GM18951 (cell line): ENCODE results near the gene GIMAP1.

ENCODE experiments used
- POLR2A ChIP-seq: IDR thresholded peaks from 4 replicates; pipeline ENCODE4 v1.6.1; 2011; ENCODE audit warnings: mild to moderate bottlenecking; ENCODE audit not compliant: insufficient read length, insufficient read depth; ENCODE audit errors: extremely low read depth
- in situ Hi-C: fragments of 300-500 bp; cut with MboI; formaldehyde crosslinking; loops from one replicate; pipeline ENCODE4 v1.12.0; 2022; ENCODE audit warnings: low sequenced_read_pairs, mixed read lengths, inconsistent platforms; ENCODE audit not compliant: unreplicated experiment

The GIMAP1 gene

DNA sequence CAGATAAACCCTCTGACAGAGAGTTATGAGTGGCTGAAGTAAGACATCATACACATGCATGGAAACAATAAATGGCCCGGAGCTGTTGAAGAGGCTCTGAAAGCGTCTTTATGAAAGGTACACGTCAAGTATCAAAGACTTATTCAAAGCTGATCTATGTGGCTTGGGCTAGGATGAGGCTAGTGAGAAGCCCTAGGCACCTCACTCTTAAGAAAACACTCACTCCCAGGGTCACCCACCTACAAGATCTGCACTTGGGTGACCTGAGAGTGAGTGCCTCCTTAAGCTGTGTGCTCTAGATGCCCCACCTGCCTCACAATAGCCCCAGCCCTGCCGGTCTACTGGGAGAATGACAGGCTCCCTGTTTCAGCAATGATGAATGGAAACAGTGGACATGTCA, 1.1 kb upstream of the GIMAP1 start:
- in situ Hi-C loops = no loop called here
- TF ChIP-seq POLR2A = no peak

DNA sequence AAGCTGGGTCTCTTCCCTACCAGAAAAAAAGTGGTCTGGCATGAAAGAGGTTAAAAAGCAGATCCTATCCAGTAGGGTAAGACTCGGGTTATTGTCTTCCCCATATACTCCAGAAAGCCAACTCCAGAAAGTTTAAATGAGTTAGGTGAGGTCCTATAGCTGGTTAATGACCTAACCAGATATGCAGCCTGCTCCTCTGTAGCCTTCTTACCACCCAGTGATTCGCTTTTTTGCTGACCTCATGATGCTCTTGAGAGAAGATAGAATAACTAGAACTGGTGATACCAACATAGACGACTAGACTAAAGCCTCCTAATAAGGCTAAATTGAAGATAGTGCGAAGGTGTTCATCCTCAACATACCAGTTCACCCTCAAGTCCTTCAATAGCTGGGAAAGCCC, 675 bp upstream of the GIMAP1 start:
- in situ Hi-C loops = no loop called here
- no peak for TF ChIP-seq POLR2A

DNA sequence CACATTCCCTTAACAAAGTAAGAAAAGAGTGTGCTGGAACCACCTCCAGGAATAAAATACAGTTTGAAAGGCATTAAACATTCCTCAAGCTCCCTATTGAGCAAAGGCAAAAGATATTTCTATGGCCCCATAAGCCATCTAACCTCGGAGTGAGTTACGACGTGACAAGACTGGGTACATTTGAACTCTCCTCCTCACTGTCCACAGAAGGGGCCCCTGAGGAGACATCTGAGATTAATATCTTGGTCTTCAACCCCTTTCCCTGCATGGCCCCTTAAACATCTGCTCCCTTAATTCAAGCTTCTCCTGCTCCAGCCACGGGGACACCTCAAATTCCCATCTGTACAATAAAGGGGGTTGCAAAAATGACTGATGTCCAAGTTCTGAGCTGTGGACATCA, 526 bp downstream of the GIMAP1 start:
- in situ Hi-C loops = no loop called here
- no peak for TF ChIP-seq POLR2A

DNA sequence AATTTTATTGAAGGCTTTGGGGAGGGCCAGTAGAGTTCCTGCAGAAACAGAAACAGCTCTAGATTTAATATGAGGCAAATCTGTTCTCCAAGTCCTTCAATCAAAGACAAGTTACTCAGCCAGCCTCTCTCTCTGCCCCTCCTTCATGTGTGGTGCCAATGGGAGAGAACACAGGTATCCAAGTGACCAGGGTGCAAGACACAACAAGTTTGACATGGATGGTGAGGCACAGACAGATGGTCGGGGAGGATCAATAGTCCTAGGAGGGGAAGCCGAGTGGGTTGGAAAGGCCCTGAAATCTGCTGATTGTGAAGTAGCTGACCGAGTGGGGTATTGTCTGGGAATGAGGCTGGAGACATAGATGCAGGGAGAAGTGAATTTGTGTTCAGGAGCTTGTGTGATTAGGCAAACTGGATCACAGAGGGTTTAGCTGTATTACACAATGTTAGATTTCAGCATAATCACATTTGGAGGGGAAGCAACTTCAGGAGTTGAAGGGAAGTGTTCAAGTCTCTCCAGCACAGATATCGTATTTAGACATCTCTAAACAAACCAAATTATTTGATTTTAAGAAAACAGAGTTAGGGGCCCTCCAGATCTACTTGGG, 1.5 kb downstream of the GIMAP1 start:
- in situ Hi-C loops = no loop called here
- TF ChIP-seq POLR2A = no peak

DNA sequence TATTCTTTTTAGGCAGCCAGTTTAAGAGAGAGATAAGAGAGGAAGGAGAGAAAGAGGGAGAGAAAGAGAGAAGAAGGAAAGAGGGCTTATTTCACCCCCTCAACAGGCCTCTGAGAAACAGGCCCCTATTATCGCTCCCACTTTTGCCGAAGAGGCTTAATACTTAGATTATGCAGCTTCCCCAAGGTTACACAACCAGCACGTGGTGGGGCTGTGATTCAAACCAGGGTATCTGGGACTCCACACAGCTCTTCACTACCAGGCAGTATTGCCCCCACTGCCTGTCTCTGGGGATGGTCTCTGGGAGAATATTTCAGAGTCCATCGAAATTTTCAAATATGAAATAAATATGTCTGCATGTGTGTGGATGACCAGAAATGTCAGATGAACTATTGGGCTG, 3.0 kb downstream of the GIMAP1 start:
- no peak for TF ChIP-seq POLR2A
- in situ Hi-C loops = no loop called here

DNA sequence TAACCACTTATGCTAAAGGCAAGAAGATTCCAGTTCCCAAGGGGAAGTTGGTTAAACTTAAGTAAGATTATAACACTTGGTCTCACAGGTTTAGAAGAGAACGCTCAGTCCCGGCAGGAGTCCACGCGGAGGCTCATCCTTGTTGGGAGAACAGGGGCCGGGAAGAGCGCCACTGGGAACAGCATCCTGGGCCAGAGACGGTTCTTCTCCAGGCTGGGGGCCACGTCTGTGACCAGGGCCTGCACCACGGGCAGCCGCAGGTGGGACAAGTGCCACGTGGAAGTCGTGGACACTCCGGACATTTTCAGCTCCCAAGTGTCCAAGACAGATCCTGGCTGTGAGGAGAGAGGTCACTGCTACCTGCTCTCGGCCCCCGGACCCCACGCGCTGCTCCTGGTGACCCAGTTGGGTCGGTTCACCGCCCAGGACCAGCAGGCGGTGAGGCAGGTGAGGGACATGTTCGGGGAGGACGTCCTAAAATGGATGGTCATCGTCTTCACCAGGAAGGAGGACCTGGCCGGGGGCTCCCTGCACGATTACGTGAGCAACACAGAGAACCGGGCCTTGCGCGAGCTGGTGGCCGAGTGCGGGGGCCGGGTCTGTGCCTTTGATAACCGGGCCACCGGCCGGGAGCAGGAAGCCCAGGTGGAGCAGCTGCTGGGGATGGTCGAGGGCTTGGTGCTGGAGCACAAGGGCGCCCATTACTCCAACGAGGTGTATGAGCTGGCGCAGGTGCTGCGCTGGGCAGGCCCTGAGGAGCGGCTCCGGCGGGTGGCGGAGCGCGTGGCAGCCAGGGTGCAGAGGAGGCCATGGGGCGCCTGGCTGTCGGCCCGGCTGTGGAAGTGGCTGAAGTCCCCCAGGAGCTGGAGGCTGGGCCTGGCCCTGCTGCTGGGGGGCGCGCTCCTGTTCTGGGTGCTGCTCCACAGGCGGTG, 3.8 kb downstream of the GIMAP1 start:
- TF ChIP-seq POLR2A = no peak
- in situ Hi-C loops = no loop called here

DNA sequence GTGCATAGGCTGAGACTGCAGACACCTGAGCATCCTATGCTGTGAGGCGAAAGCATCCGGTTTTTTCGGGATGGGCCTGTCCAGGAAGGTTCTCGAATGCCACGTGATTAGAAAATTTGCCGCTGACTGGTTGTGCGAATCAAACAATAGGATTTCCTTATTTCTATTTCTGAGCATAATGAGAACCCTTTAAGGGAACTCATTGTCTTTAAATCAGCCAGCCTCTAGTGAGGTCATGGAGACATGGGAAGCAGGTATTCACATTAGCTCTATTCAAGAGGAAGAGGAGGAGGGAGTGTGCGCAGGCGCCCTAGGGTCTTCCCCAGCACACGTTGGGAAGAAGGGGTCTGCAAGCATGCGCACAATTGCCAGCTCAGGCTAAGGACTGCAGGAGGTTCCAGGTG, 5.6 kb downstream of the GIMAP1 start:
- no peak for TF ChIP-seq POLR2A
- in situ Hi-C loops = no loop called here

DNA sequence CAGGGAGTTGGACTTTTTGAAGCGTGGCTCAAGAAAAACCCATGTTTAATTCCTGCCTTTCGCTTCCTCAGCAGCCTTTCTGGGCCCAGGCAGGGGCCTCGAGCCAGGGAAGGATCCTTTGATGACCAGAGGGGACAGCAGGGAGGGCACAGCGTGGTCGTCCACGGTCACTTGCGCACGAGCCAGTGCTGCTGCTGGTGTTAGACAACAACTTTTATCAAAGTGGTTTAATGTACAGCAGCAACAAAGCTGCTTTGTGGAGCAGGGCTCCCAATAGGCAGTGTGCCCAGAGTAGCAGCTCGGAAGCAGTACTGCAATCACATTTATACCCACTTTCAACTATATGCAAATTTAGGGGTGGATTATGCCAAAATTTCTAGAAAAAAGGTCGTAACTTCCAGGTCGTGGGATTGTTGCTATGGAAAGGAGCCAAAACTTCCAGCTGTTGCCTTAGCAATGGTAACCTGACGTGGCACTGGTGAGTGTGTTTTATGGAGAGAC, 6.1 kb downstream of the GIMAP1 start:
- no peak for TF ChIP-seq POLR2A
- in situ Hi-C loops = no loop called here

DNA sequence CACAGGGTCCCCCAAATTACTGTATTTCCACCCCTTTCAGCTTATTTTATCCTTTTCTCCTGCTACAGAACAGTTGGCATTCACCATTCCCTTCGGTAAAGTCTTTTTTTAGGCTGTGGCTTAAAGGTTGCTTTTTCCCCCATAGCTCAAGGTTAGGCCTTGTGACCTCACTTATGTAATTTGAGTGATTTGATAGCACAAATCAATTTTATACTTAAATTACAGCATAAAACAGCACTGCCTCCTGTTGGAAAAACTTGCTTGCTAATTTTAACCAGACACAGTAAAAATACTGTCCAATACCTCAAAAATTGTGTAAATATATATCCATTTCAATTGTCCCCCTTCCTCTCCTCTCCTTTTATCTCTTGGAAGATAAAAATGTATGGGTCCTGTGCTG, 7.1 kb downstream of the GIMAP1 start:
- in situ Hi-C loops = no loop called here
- TF ChIP-seq POLR2A = no peak

DNA sequence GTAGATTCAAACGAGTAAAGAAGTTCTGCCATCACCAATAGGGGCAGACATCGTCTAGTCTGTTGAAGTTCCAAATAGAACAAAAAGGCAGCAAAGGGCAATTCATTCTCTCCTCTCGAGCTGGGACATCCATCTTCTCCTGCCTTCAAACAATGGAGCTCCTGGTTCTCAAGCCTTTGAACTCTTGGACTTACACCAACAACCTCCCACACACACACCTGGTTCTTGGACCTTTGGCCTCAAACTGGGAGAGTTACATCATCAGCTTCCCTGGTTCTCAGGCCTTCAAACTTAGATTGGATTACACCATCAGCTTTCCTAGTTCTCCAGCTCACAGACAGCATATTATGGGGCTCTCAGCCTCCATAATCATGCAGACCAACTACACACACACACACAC, 11.0 kb downstream of the GIMAP1 start:
- TF ChIP-seq POLR2A = no peak
- in situ Hi-C loops = no loop called here

DNA sequence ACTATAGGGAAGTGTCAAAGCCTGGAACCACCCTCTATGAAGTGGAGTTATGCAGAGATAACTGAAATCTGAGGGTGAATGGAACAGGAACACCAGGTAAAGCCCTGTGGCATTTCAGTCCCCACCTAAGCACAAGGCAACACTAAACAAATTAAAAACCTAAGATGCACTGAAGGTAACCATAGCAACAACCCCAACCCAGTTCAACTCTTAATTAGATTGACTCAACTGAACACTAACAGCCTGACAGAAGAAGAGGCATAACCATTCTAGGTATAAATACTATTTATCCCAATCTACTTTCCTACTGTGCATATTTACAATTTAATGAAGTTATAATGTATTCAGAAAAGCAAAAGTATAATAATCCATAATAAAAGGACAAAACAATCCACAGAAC, 11.6 kb downstream of the GIMAP1 start:
- TF ChIP-seq POLR2A = no peak
- in situ Hi-C loops = no loop called here

DNA sequence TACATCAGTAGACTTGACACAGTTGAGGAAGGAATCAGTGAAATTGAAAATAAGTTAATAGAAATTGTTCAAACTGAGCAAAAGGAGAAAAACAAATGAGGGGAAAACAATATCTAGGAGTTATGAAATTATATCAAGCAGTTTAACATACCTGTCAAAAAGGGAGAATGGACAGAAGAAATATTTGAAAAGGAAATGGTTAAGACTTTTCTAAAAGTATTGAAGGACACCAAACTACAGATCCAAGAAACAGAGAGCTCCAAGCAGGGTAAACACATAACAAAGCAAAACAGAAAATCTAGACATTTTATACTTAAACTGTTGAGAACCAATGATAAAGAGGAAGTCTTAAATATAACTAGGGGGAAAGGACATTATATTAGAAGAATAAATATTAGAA, 12.2 kb downstream of the GIMAP1 start:
- in situ Hi-C loops = no loop called here
- no peak for TF ChIP-seq POLR2A

DNA sequence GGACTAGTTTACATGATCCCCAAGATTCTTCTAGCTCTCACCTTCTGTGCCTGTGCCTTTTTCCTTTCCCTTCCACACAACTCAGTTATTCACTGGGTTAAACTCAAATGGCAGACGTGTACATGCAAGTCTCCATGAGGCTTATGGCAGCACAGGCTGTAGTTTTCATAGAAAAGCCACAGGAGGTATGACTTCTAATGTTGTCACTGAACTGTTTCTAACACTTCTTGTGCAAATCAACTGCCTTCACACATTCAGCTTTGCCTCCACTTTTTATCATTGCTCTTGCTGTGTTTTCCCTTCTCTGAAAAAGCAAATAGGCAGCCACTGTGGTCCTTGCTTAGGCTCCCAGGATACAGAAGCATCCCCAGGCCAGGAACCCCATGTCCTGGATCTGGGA, 15.5 kb downstream of the GIMAP1 start:
- in situ Hi-C loops = no loop called here
- no peak for TF ChIP-seq POLR2A
